Endothelial cell of umbilical vein (primary cell): ENCODE data around the gene CD58.
"Not testable (repeated sequence)": the region's sequence is repeated elsewhere in the genome, so short reads cannot be mapped to it uniquely, and the experiment has no call there.

Source experiments
- EZH2 ChIP-seq: IDR thresholded peaks from 2 replicates; pipeline ENCODE4 v1.6.1; 2012; ENCODE audit warnings: borderline replicate concordance, low read depth, mild to moderate bottlenecking, moderate library complexity, low read length, inconsistent platforms; ENCODE audit not compliant: severe bottlenecking
- FOS ChIP-seq: IDR thresholded peaks from 2 replicates; pipeline ENCODE4 v1.6.1; 2011; ENCODE audit warnings: mild to moderate bottlenecking, low read length, moderate library complexity, borderline replicate concordance; ENCODE audit not compliant: insufficient read depth
- MYC ChIP-seq: IDR thresholded peaks from one replicate; pipeline ENCODE4 v1.6.1; 2011; ENCODE audit warnings: mild to moderate bottlenecking, low read depth, low read length
- POLR2A ChIP-seq: IDR thresholded peaks from 2 replicates; pipeline ENCODE4 v1.6.1; 2012; ENCODE audit warnings: low read depth, mild to moderate bottlenecking, control low read depth, low read length
- POLR2AphosphoS5 ChIP-seq: IDR thresholded peaks from 2 replicates; pipeline ENCODE4 v1.6.1; 2012; ENCODE audit warnings: low read depth, mild to moderate bottlenecking, control low read depth, low read length, moderate library complexity; ENCODE audit not compliant: insufficient read depth
- TF ChIP-seq, protein P1 (sequence below), 2 donors: IDR thresholded peaks; 1 replicate in 1 of 2; 2 replicates in 1 of 2; pipeline ENCODE4 v1.5.1; 2011; ENCODE audit warnings: low read length in 2 of 2, mild to moderate bottlenecking in 2 of 2, moderate library complexity in 2 of 2, control low read depth in 1 of 2, inconsistent platforms in 1 of 2, low read depth in 1 of 2; ENCODE audit not compliant: insufficient read depth in 1 of 2; ENCODE audit errors: extremely low read depth in 1 of 2
- TF ChIP-seq, protein P2 (sequence below): IDR thresholded peaks from 2 replicates; pipeline ENCODE4 v1.6.1; 2011; ENCODE audit not compliant: insufficient read depth, insufficient read length

DNA sequence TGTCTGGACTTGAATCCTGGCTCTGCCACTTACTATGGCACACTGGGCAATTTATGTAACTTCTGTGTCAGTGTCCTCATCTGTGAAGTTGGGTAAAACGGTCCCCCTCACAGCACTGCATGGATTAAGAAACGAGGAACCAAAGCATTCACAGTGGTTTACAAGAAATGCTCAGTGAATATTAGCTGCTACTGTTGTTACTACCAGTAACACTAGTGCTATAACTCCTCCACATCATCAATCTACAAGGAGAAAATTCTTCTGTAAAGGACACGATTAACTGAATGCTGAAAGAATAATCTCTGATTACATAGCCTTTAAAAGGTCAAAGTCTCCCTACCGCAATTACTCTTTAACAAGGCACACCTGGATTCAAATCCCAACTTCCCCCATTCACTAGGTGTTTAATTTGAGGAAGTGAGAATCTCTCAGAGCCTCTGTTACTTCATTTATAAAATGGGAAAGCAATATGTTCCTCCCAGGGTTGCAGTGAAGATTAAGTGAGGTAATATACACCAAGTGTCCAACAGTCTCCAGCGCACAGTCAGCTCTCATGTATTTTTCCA, 26.0 kb upstream of the CD58 start:
- TF ChIP-seq, protein P1, sequence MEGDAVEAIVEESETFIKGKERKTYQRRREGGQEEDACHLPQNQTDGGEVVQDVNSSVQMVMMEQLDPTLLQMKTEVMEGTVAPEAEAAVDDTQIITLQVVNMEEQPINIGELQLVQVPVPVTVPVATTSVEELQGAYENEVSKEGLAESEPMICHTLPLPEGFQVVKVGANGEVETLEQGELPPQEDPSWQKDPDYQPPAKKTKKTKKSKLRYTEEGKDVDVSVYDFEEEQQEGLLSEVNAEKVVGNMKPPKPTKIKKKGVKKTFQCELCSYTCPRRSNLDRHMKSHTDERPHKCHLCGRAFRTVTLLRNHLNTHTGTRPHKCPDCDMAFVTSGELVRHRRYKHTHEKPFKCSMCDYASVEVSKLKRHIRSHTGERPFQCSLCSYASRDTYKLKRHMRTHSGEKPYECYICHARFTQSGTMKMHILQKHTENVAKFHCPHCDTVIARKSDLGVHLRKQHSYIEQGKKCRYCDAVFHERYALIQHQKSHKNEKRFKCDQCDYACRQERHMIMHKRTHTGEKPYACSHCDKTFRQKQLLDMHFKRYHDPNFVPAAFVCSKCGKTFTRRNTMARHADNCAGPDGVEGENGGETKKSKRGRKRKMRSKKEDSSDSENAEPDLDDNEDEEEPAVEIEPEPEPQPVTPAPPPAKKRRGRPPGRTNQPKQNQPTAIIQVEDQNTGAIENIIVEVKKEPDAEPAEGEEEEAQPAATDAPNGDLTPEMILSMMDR (IDR thresholded peaks at IDR 0.05; ENCODE audit: extremely low read depth in 1 of 2, insufficient read depth in 1 of 2, low read depth in 1 of 2, low read length in 2 of 2) = not testable (repeated sequence)
- not testable (repeated sequence) for TF ChIP-seq EZH2, POLR2AphosphoS5, POLR2A, FOS, MYC
- TF ChIP-seq, protein P2, sequence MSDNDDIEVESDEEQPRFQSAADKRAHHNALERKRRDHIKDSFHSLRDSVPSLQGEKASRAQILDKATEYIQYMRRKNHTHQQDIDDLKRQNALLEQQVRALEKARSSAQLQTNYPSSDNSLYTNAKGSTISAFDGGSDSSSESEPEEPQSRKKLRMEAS = not testable (repeated sequence)
